HG03521 (cell line): Measurements from ENCODE around the gene IRF8.

Source experiments
- ATAC-seq: cut with Tn5 transposase; IDR thresholded peaks from one replicate; pipeline ENCODE4 v1.9.1; 2021; ENCODE audit warnings: mild to moderate bottlenecking, moderate library complexity; ENCODE audit not compliant: unreplicated experiment

IRF8 gene

DNA sequence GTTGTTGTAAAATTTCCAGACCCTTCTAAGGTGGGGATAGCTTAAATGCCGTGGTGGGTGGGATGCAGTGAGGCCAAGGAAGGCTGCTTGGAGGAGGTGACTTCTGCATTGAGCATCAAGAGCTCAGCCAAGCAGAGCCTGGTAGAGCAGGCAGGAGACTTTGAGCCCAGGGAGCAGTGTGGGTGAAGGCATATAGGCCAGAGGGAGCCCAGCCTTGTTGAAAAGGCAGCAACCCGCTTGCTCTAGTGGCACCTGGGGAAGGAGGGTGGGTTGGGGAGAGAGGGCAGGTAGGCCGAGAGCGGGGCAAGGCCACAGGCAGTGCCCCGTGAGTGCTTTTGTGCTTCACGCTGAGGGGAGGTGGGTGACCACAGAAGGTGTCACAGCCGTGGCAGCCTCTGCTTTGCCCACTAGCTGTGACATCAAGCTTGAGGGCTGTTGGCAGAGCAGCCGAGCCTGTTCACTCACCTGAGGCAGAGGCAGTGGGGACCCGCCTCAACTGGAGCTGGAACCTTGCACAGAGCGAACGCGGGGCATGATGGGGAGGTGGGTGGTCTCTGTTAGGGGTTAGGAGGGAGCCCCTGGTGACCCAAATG, 56.1 kb downstream of the IRF8 start:
- no peak for ATAC-seq

DNA sequence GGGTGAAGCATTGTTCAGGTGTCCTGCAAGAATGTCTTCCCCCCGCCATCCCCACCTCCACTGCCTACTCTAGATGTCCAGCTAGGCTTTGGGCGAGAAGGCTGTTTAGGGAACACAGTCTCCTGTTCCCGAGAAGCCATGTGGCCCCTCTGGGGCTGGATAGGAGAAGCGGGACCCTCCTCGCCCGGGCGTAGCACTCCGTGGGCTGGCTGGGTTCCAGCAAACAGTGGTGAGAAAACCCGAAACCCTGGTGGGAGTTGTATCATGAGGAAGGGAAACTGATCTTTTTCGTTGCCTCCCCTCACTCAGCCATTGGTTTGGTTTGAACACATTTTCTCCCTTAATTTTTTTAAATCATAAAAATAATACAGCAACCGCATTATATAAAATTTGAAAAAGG, 56.6 kb downstream of the IRF8 start:
- no peak for ATAC-seq

DNA sequence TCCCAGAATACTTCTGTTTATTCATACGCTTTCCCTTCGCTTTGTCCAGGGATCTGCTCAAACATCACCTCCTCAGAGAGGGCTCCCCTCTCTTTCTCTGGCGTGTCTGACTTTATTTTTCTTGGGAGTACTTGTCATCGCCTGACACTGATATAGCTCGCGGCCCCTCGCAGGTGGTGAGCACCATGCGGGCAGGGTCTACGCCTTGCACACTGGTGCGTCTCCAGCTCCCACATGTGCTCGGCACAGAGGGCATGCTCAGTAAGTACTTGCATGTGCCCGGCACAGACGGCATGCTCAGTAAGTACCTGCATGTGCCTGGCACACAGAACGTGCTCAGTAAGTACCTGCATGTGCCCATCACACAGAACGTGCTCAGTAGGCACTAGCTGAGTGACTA, 57.5 kb downstream of the IRF8 start:
- no peak for ATAC-seq

DNA sequence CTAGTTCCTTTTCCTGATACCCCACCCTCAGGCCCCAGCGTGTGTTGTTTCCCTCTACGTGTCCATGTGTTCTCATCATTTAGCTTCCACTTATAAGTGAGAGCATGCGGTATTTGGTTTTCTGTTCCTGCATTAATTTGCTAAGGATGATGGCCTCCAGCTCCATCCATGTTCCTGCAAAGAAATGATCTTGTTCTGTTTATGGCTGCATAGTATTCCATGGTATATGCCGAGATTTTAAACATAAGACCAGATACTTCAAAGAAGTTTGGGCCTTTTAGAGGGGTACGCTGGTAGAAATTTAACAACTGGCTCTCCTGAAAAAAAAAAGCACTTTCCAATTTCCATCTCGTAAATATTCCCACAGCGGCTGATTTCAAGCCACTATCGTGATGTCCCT, 59.8 kb downstream of the IRF8 start:
- ATAC-seq = no peak

DNA sequence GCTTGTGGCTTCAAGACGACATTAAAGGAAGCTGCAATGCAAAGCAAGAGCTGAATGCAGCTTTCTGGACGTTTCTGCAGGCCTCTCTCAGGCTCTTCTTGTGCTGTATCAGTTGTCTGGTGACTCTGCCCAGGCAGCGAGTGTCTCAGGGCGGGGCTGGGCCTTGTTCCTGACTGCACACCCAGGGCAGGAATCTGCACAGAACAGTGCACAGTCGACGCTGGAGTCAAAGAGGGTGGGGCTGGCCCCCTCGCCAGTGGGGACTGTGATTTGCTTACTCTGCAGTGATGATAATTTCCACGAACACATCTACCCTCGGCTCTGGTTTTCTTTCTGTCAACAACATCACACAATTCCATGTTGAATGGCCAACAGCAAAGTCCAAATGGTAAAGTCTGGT, 60.7 kb downstream of the IRF8 start:
- ATAC-seq = no peak

DNA sequence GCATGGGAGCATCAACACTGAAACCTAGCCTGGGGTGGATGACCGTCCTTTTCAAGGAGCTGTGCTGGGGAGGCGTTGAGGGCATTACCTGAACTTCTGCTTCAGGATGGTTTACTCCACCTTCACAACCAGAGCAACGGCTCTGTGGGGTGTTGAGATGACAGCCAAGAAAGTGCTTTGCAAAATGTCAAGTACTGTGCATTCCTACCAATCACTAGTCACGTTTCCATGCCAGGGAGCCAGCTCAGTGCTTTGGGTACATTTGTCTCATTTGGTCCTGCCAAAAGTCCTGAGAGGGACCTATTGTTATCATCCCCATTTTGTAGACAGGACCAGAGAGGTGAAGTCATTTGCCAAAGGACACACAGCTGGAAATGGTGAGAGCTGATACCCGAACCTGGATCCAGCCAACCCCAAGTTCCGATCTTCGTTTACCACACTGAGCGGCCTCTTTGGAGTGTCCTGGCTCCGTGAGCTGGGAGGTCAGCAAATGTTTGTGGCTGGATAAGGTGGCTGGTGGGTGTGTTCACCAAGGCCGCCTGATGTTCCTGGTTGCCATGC, 61.6 kb downstream of the IRF8 start:
- ATAC-seq = no peak

DNA sequence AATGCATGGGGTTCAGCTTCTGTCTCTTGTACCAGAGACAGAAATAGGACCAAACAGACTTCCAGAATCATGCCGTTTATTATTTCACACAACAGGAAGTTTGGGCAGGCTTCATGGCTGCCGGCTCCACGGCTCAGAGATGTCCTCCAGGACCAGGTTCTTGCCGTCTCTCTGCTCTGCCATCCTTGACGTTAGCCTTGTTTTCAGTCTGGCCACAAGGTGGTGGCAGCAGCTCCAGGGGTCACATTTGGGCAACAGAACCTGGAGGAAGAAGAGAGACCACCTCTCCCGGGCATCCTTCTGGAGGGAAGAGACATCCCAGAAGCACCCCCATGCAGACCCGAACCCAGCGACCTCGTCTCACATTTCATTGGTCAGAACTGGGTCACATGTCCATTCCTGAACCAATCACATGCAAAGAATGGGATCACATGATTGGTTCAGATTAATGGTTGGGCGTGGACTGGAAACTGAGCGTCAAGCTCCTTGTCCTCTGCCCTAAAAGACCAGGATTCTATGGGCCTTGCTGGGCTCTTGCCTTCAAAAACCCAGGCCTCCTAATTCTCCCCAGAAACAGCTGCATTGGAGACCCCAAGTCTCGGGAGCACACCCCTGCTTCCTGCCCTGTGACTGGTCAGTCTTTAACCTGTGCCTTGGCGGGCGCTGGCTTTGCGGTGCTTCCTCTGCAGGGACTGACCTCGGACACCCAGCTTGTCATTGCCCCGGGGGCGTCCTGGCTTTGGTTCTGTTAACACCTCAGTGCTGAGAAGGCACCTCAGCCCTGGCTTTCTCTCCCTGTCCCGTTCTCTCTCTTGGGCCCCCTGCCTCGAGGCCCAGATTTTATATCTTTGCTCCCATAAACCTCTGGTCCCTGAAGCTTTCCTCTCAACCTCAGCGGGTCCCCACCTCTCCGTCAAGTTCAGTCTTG, 63.3 kb downstream of the IRF8 start:
- ATAC-seq = no peak

DNA sequence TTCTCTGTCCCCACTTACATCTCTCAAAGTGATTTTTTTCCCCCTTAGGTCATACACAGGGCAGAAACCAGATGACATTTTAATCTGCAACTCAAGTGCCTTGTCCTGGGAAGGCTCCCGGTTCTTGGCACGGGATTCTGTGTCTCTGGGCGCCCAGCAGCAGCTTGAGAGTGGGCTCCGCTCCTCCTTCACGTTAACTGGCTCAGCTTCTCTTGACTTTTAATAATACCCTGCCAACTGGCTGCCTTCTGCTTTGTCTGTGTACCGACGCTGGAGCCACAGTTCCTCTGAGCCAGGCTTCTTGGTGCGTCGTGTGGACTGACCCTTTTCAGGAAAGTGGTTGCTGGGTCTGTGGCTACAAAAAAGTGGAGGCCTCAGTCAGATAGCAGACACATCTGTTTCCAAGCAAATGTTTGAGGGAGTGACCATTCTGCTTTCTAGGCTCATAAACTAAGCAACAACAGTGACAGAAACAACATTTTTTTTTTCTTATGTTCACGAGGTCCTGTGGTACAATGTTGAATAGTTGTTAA, 64.9 kb downstream of the IRF8 start:
- ATAC-seq = no peak

DNA sequence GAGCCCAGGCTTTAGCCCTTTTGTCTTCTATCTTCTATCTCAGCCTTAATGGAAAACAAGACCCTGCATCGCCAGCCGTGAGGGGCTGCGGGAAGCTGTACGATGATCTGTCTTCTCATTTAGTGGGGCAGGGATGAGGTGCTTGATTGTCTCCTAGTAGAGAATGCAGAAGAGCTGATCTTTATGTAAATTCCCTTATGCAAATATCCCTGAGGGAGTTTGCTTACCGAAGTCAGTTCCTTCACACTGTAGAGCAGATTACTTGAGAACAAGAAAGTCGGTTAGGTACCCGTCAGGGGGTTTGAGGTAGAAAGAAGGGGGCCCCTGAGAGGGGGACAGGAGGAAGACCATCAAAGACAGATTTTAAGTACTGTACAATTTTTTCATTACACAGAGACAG, 66.2 kb downstream of the IRF8 start:
- ATAC-seq = no peak

DNA sequence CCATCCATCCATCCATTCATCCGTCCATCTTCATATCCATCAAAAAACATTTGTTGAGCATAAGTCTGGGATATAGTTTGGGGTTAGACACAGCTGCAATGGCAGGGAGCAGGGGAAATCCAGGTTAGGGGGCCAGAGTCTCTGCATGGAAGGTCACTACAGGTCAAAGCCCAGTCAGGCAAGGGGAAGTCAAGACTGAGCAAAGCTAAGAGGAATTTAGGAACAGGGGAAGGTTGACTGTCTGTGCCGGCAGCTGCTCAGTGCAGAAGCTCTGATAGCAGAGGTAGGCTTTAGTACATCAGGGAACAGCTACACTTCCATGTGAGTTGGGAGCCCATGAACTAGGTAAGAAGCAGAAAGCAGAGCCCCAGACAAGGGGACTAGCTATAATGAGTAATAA, 68.1 kb downstream of the IRF8 start:
- no peak for ATAC-seq

DNA sequence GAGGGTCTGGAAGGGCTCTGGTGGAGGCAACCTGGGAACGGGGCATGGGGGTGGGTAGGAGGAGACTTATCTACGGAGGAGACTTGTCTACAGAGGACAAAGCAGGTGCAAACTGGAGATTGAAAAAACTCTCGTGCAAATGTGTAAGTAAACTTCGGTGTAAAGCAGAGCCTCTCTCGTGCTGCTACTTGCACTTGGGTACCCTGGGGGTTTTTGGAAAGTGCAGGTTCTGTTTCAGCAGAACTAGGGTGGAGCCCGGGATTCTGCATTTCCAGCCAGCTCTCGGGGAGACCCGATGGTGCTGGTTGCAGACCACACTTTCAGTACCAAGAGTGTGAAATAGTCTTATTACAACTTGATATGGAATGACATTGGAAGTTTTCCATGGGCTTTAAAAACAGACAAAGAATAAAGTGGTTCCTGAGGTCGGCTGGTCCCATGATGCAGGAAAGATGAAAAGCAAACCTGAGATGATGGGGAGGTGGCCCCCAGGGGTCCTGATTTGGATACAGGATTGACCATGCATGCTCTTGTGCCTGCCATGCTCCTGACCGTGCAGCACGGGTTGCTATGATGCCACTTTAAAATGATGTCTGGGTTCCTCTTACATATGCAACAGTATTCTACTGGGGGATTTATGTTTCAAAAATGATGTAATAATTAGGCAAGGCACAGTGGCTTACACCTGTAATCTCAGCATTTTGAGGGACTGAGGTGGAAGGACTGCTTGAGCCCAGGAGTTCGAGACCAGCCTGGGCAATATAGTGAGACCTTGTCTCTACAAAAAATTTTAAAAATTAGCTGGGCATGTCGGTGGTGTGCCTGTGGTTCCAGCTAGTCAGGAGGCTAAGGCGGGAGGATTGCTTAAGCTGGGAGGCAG, 69.3 kb downstream of the IRF8 start:
- ATAC-seq = no peak

DNA sequence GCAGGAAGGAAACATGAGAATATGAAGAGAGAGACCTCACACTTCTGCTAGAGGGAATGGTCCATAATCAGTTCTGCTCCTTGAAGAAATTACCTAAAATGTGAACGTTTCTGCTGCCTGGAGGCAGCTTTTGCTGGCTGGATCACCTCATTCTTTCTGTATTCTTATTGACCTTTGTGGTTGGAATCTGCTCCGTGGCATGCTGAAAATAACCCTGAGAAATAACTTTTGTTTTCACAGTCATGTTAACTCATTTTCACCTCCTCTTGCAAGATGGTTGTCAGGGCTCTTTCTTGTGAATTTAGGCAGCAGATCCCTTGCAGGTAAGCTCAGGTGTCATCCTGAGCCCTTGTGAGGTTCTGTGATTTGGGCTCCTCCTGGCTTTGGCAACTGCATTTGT, 70.2 kb downstream of the IRF8 start:
- ATAC-seq = no peak

DNA sequence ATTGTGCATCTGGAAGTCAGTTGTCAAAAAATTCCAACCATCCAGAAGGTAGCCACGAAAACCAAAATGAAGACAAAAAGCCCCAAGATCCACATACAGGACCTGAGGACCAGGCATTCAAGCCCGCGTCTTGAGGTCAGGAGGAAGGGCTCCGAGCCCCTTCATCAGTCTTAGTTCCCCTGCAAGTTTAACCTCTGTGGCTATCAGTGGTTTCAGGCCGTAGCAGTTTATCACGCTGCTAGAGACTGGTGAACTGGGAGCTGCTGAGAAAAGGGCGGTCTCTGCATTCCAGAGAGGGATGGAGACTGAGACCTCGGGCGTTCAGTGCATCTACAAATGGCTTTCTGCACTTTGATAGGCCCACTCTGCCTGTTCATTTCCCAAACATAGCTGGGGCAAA, 70.6 kb downstream of the IRF8 start:
- no peak for ATAC-seq

DNA sequence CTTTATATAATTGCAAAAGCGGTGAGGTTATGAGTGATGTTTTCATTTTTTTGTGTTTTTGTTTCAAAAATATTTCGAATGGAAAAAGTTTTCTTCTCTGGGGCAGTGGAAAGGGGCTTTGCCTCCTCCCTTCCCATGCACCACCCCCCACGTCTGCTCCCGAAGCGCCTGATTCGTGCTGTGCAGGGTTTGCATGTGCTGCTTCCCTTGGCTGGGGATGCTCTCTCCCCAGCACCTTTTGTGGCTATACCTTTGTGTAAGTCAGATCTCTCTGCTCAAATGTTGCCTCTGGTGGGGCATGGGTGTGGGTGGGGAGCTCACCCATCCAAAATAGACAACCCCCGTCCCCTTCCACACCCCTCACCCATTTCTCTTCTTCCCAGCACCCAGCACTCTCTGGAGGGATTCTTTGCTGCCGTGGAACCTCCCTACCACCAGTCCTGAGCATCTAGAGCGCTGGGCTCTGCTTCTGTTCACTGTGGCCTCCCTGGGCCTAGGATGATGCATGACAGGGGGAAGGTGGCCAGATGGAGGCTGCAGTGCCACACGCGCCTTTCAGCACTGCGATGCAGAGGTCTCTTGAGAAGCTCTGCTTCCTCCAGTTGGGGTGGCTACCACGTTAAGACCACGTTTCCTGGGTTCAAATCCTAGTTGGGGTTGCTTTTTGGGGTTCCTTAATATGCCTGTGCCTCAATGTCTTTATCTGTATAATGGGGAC, 71.2 kb downstream of the IRF8 start:
- no peak for ATAC-seq

DNA sequence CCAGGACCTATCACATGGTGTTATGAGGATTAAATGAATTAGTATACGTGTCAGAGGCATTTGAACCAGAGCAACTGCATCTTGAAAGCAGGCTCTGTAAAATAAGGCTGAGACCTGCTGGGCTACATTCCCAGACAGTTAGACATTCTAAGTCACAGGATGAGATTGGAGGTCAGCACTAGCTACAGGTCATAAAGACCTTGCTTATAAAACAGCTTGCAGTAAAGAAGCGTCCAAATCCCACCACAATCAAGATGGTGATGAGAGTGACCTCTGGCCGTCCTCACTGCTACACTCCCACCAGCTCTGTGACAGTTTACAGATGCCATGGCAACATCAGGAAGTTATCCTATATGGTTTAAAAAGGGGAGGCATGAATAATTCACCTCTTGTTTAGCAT, 71.8 kb downstream of the IRF8 start:
- ATAC-seq = no peak
